Endothelial cell of umbilical vein (primary cell): ENCODE data around the gene VDAC2. TPM values are rescaled to one million over a fixed set of nuclear protein-coding genes. Genes with fewer than 3 reads are reported as not detected.

Experiments used
- BruUV-seq: library from RNA; stranded (reverse); fragments of 400-500 nt; replicated peaks from 2 replicates; lab custom pipeline; 2021; lab: Mats Ljungman, UMichigan
- CTCF ChIA-PET: fragments of 300-600, 350-600 bp; sonication (Branson Sonifier 250); formaldehyde crosslinking; loops from one replicate; lab custom pipeline; 2021; ENCODE audit warnings: antibody characterized with exemption, inconsistent platforms; lab: Charles Lee
- POLR2A ChIA-PET: fragments of 300-600, 350-600 bp; sonication (Branson Sonifier 250); formaldehyde crosslinking; loops from one replicate; lab custom pipeline; 2021; ENCODE audit warnings: antibody characterized with exemption, inconsistent platforms; lab: Charles Lee
- DNase-seq: peaks from one replicate; pipeline ENCODE4 v3.0.0-alpha.2; 2011; ENCODE audit warnings: low read depth, low spot score
- FAIRE-seq: peaks from 2 replicates; lab custom pipeline; 2011; peaks lifted over from hg19 to GRCh38; lab: Jason Lieb, UNC
- H2AFZ ChIP-seq: 2 replicates; pipeline ENCODE4 v1.6.0; 2012; ENCODE audit warnings: low read depth, low read length, control low read depth, inconsistent platforms
- H3K27ac ChIP-seq: 2 replicates; pipeline ENCODE4 v1.5.1; 2011; ENCODE audit warnings: low read depth, mild to moderate bottlenecking, control low read depth, low read length, moderate library complexity; ENCODE audit not compliant: insufficient read depth
- H3K27me3 ChIP-seq, 2 experiments: 2 replicates each; pipeline versions ENCODE4 v1.6.0 to v1.6.1; 2011; ENCODE audit warnings: low read length in 2 of 2, mixed read lengths in 1 of 2; ENCODE audit not compliant: control insufficient read depth in 2 of 2, insufficient read depth in 2 of 2
- H3K36me3 ChIP-seq, 2 experiments: 2 replicates in 1 of 2; 3 replicates in 1 of 2; pipeline ENCODE4 v1.5.1; 2011; ENCODE audit warnings: low read length in 2 of 2, mild to moderate bottlenecking in 1 of 2, moderate library complexity in 1 of 2; ENCODE audit not compliant: control insufficient read depth in 2 of 2, insufficient read depth in 2 of 2; ENCODE audit errors: extremely low read depth in 1 of 2
- H3K4me1 ChIP-seq: 3 replicates; pipeline ENCODE4 v1.5.1; 2011; ENCODE audit warnings: mild to moderate bottlenecking, low read length; ENCODE audit not compliant: control insufficient read depth, insufficient read depth; ENCODE audit errors: extremely low read depth
- H3K4me2 ChIP-seq: 2 replicates; pipeline ENCODE4 v1.6.1; 2011; ENCODE audit warnings: low read length, control low read depth, mixed read lengths; ENCODE audit not compliant: insufficient read depth
- H3K4me3 ChIP-seq, 3 experiments: fragments of 200-600 bp in 1 of 3; sonication (generic), shearing (Covaris generic) in 1 of 3; replicated peaks in 1 of 3; 2 replicates each; pipeline ENCODE4 v1.5.1; 2011 to 2016; ENCODE audit warnings: control low read depth in 3 of 3, low read length in 3 of 3, mild to moderate bottlenecking in 2 of 3, inconsistent platforms in 1 of 3, low read depth in 1 of 3, moderate library complexity in 1 of 3; ENCODE audit not compliant: insufficient read depth in 1 of 3
- H3K79me2 ChIP-seq: 2 replicates; pipeline ENCODE4 v1.6.0; 2012; ENCODE audit warnings: low read length, inconsistent platforms; ENCODE audit not compliant: control insufficient read depth, insufficient read depth
- H3K9ac ChIP-seq: replicated peaks from 2 replicates; pipeline ENCODE3; 2011; ENCODE audit warnings: low read length, control low read depth; ENCODE audit not compliant: insufficient read depth; ENCODE audit errors: extremely low read depth
- H3K9me1 ChIP-seq: replicated peaks from 3 replicates; pipeline ENCODE4 v1.6.0; 2011; ENCODE audit warnings: mild to moderate bottlenecking, low read length; ENCODE audit not compliant: control insufficient read depth, insufficient read depth; ENCODE audit errors: extremely low read depth
- H3K9me3 ChIP-seq: replicated peaks from 2 replicates; pipeline ENCODE4 v1.5.1; 2012; ENCODE audit warnings: low read length, inconsistent platforms; ENCODE audit not compliant: control insufficient read depth, insufficient read depth
- H4K20me1 ChIP-seq: replicated peaks from 2 replicates; pipeline ENCODE3; 2011; ENCODE audit warnings: mild to moderate bottlenecking, low read length; ENCODE audit not compliant: control insufficient read depth, insufficient read depth; ENCODE audit errors: extremely low read depth
- CTCF ChIP-seq, 2 donors: IDR thresholded peaks; 1 replicate in 1 of 2; 2 replicates in 1 of 2; pipeline ENCODE4 v1.5.1; 2011; ENCODE audit warnings: low read length in 2 of 2, mild to moderate bottlenecking in 2 of 2, moderate library complexity in 2 of 2, control low read depth in 1 of 2, inconsistent platforms in 1 of 2, low read depth in 1 of 2; ENCODE audit not compliant: insufficient read depth in 1 of 2; ENCODE audit errors: extremely low read depth in 1 of 2
- EZH2 ChIP-seq: IDR thresholded peaks from 2 replicates; pipeline ENCODE4 v1.6.1; 2012; ENCODE audit warnings: borderline replicate concordance, low read depth, mild to moderate bottlenecking, moderate library complexity, low read length, inconsistent platforms; ENCODE audit not compliant: severe bottlenecking
- FOS ChIP-seq: IDR thresholded peaks from 2 replicates; pipeline ENCODE4 v1.6.1; 2011; ENCODE audit warnings: mild to moderate bottlenecking, low read length, moderate library complexity, borderline replicate concordance; ENCODE audit not compliant: insufficient read depth
- GATA2 ChIP-seq: IDR thresholded peaks from 2 replicates; pipeline ENCODE4 v1.7.0; 2011; ENCODE audit warnings: low read depth, mild to moderate bottlenecking, moderate library complexity, mixed read lengths, low read length; ENCODE audit not compliant: insufficient read length, insufficient read depth
- JUN ChIP-seq: IDR thresholded peaks from 2 replicates; pipeline ENCODE4 v1.6.1; 2011; ENCODE audit warnings: borderline replicate concordance, low read depth; ENCODE audit not compliant: insufficient read length, insufficient read depth
- MYC ChIP-seq: IDR thresholded peaks from one replicate; pipeline ENCODE4 v1.6.1; 2011; ENCODE audit warnings: mild to moderate bottlenecking, low read depth, low read length
- POLR2A ChIP-seq: IDR thresholded peaks from 2 replicates; pipeline ENCODE4 v1.6.1; 2012; ENCODE audit warnings: low read depth, mild to moderate bottlenecking, control low read depth, low read length
- POLR2AphosphoS5 ChIP-seq: IDR thresholded peaks from 2 replicates; pipeline ENCODE4 v1.6.1; 2012; ENCODE audit warnings: low read depth, mild to moderate bottlenecking, control low read depth, low read length, moderate library complexity; ENCODE audit not compliant: insufficient read depth
- dilution Hi-C: fragments of 300-500 bp; cut with MboI; formaldehyde crosslinking; loops from one replicate; pipeline ENCODE4 v1.15.0; 2019; ENCODE audit warnings: low sequenced_read_pairs; ENCODE audit not compliant: extremely low pct_ligation_motif_present
- intact Hi-C: fragments of 100-400 bp; cut with micrococcal nuclease; formaldehyde crosslinking; loops from one replicate; pipeline ENCODE4 v1.10.0; 2022
- polyA plus RNA-seq, 4 experiments: library from polyadenylated mRNA; depleted of rRNA in 3 of 4; stranded (reverse) in 3 of 4; unstranded in 1 of 4; fragments of >200 nt; gene quantifications; 2 replicates each; pipeline versions ENCODE4 v1.2.1 to v1.2.3, GENCODE V29; 2011 to 2012; ENCODE audit warnings: missing spikeins in 1 of 4
- total RNA-seq: library from RNA; stranded (reverse); gene quantifications from 2 replicates; pipeline ENCODE4 v1.2.3, GENCODE V29; 2021
- TF ChIP-seq, protein P1 (sequence below): IDR thresholded peaks from 2 replicates; pipeline ENCODE4 v1.6.1; 2011; ENCODE audit not compliant: insufficient read depth, insufficient read length

Gene VDAC2
- total and polyA plus RNA-seq, 2 donors (not counting 3 experiments of a cell fraction or from before 2014, with no cell fraction given) = 89.3 to 222 TPM

GRCh38 chr10:75246506-75246905 is 35.9 kb downstream of the VDAC2 start:
- H3K9me1 ChIP-seq = no peaks in the 10 kb centered on the region
- no peak for TF ChIP-seq POLR2AphosphoS5
- TF ChIP-seq POLR2A = no peak
- no peak for TF ChIP-seq EZH2
- no peak for TF ChIP-seq FOS
- TF ChIP-seq GATA2 = no peak
- TF ChIP-seq MYC = no peak
- TF ChIP-seq JUN = no peak
- no peak for TF ChIP-seq CTCF (IDR thresholded peaks at IDR 0.05; ENCODE audit: extremely low read depth in 1 of 2, insufficient read depth in 1 of 2, low read depth in 1 of 2, low read length in 2 of 2)
- TF ChIP-seq, protein P1, sequence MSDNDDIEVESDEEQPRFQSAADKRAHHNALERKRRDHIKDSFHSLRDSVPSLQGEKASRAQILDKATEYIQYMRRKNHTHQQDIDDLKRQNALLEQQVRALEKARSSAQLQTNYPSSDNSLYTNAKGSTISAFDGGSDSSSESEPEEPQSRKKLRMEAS = no peak
- no peak overlapping the region for H3K4me2 ChIP-seq
- H3K4me1 ChIP-seq = no peaks in the 10 kb centered on the region
- CTCF ChIA-PET = interaction anchor here (1.1 to 1.2 kb wide), 2 partner anchors 11 to 149 kb away, joined by 3 read pairs; partner anchors contain the start of gene COMTD1
- no peak overlapping the region for H3K4me3 ChIP-seq
- H3K9me3 ChIP-seq = no peaks in the 10 kb centered on the region
- DNase-seq (no peak), FAIRE-seq (no peak)
- intact Hi-C loops = no loop called here
- no TSS peak for BruUV-seq
- H3K79me2 ChIP-seq = no peaks in the 10 kb centered on the region
- H3K27ac ChIP-seq = no peak overlapping the region
- no peaks in the 10 kb centered on the region for H4K20me1 ChIP-seq
- no peak overlapping the region for H3K9ac ChIP-seq
- H3K36me3 ChIP-seq = no peaks in the 10 kb centered on the region
- POLR2A ChIA-PET = no interaction called here
- H2AFZ ChIP-seq = no peak overlapping the region
- dilution Hi-C loops = no loop called here
- no peaks in the 10 kb centered on the region for H3K27me3 ChIP-seq
